Effector CD4-positive, alpha-beta T cell (primary cell): Measurements from ENCODE around the gene DPF3.

Source experiments
- DNase-seq: peaks from one replicate; pipeline ENCODE4 v3.0.0-alpha.2; 2020

The DPF3 gene

GRCh38 chr14:72833174-72833573 lies 60.7 kb downstream of the DPF3 start:
- no peak for DNase-seq

- DNase-seq, result no peak
Measured at GRCh38 chr14:72830786-72831594, 62.9 kb downstream of the DPF3 start.

GRCh38 chr14:72830356-72830755 lies 63.5 kb downstream of the DPF3 start:
- DNase-seq, result no peak

GRCh38 chr14:72828604-72829003 lies 65.3 kb downstream of the DPF3 start:
- no peak for DNase-seq

- DNase-seq, result no peak
Measured at GRCh38 chr14:72826039-72826438, 67.9 kb downstream of the DPF3 start.

- no peak for DNase-seq
Measured at GRCh38 chr14:72825486-72825885, 68.4 kb downstream of the DPF3 start.

- DNase-seq, result no peak
Measured at GRCh38 chr14:72824051-72824450, 69.8 kb downstream of the DPF3 start.

GRCh38 chr14:72822946-72823611 lies 70.8 kb downstream of the DPF3 start:
- no peak for DNase-seq

- DNase-seq, result no peak
Measured at GRCh38 chr14:72818998-72819397, 74.9 kb downstream of the DPF3 start.

- DNase-seq, result no peak
Measured at GRCh38 chr14:72816287-72816686, 77.6 kb downstream of the DPF3 start.

- no peak for DNase-seq
Measured at GRCh38 chr14:72815430-72815829, 78.5 kb downstream of the DPF3 start.

- DNase-seq, result no peak
Measured at GRCh38 chr14:72812292-72812851, 81.5 kb downstream of the DPF3 start.

GRCh38 chr14:72810201-72810600 lies 83.7 kb downstream of the DPF3 start:
- DNase-seq, result no peak

- no peak for DNase-seq
Measured at GRCh38 chr14:72809063-72809462, 84.8 kb downstream of the DPF3 start.

- no peak for DNase-seq
Measured at GRCh38 chr14:72808564-72808963, 85.3 kb downstream of the DPF3 start.

- no peak for DNase-seq
Measured at GRCh38 chr14:72802588-72802946, 91.3 kb downstream of the DPF3 start.

GRCh38 chr14:72801836-72802587 lies 91.9 kb downstream of the DPF3 start:
- DNase-seq, result no peak

- no peak for DNase-seq
Measured at GRCh38 chr14:72801381-72801812, 92.5 kb downstream of the DPF3 start.

GRCh38 chr14:72800848-72801370 lies 93.0 kb downstream of the DPF3 start:
- no peak for DNase-seq

GRCh38 chr14:72800296-72800695 lies 93.6 kb downstream of the DPF3 start:
- no peak for DNase-seq

GRCh38 chr14:72796935-72797334 lies 97.0 kb downstream of the DPF3 start:
- no peak for DNase-seq

- no peak for DNase-seq
Measured at GRCh38 chr14:72793156-72793939, 100.6 kb downstream of the DPF3 start.
